ENCODE data around the gene AMOTL2.

DNA sequence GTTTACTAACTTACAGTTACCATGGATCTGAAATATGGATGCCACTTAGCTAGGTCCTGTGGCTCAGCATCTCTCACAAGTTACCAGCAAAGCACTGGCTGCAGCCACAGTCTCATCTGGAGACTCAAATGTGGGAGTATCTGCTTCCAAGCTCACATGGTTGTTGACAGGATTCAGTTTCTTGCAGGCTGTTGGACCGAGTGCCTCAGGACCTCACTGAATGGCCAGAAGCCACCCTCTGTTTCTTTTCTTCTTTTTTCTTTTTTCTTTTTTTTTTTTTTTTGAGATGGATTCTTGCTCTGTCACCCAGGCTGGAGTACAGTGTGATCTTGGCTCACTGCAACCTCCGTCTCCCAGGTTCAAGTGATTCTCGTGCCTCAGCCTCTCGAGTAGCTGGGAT lies 20.1 kb upstream of the AMOTL2 start:
- TF ChIP-seq POLR2AphosphoS5 (IDR thresholded peaks at IDR 0.05; ENCODE audit: low read depth, low read length): no peak
- TF ChIP-seq, protein P1, sequence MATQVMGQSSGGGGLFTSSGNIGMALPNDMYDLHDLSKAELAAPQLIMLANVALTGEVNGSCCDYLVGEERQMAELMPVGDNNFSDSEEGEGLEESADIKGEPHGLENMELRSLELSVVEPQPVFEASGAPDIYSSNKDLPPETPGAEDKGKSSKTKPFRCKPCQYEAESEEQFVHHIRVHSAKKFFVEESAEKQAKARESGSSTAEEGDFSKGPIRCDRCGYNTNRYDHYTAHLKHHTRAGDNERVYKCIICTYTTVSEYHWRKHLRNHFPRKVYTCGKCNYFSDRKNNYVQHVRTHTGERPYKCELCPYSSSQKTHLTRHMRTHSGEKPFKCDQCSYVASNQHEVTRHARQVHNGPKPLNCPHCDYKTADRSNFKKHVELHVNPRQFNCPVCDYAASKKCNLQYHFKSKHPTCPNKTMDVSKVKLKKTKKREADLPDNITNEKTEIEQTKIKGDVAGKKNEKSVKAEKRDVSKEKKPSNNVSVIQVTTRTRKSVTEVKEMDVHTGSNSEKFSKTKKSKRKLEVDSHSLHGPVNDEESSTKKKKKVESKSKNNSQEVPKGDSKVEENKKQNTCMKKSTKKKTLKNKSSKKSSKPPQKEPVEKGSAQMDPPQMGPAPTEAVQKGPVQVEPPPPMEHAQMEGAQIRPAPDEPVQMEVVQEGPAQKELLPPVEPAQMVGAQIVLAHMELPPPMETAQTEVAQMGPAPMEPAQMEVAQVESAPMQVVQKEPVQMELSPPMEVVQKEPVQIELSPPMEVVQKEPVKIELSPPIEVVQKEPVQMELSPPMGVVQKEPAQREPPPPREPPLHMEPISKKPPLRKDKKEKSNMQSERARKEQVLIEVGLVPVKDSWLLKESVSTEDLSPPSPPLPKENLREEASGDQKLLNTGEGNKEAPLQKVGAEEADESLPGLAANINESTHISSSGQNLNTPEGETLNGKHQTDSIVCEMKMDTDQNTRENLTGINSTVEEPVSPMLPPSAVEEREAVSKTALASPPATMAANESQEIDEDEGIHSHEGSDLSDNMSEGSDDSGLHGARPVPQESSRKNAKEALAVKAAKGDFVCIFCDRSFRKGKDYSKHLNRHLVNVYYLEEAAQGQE (IDR thresholded peaks at IDR 0.05; ENCODE audit: insufficient read depth in 1 of 2, low read depth in 2 of 2, low read length in 2 of 2): no peak

Data from PFSK-1 (cell line).